Fibroblast of the aortic adventitia (primary cell): ENCODE measurements around the gene RRM2. TPM values are rescaled to one million over a fixed set of nuclear protein-coding genes. Genes with fewer than 3 reads are reported as not detected.

Experiments
- DNase-seq: peaks from one replicate; pipeline ENCODE4 v3.0.0-alpha.2; 2010; ENCODE audit warnings: low read depth
- H3K4me3 ChIP-seq: 2 replicates; pipeline ENCODE4 v1.5.1; 2011; ENCODE audit warnings: low read depth, mild to moderate bottlenecking, control low read depth, low read length, moderate library complexity
- CTCF ChIP-seq: IDR thresholded peaks from 2 replicates; pipeline ENCODE4 v1.5.1; 2011; ENCODE audit warnings: mild to moderate bottlenecking, low read length, control low read depth, inconsistent platforms; ENCODE audit not compliant: insufficient read depth
- total RNA-seq: library from RNA; depleted of rRNA; stranded (reverse); fragments of >200 nt; gene quantifications from 2 replicates; pipeline ENCODE4 v1.2.3, GENCODE V29; 2012; ENCODE audit warnings: low replicate concordance

The RRM2 gene
- 3.3 and 91.4 TPM in 2 replicates for total RNA-seq

GRCh38 chr2:10122500-10123280 is at the start of gene RRM2:
Gene RRM2 (plus strand): TSS chr2:10122739. CDS start chr2:10122799, 60 bp downstream.
- H3K4me3 ChIP-seq: peak within 1 kb of the TSS; percentile 78
- no peak for TF ChIP-seq CTCF
- DNase-seq: peak; percentile 85

- no peak for TF ChIP-seq CTCF
- H3K4me3 ChIP-seq: no peak overlapping the region
- no peak for DNase-seq
These were observed 48.8 kb upstream of the RRM2 start for GRCh38 chr2:10073706-10074105.

DNA sequence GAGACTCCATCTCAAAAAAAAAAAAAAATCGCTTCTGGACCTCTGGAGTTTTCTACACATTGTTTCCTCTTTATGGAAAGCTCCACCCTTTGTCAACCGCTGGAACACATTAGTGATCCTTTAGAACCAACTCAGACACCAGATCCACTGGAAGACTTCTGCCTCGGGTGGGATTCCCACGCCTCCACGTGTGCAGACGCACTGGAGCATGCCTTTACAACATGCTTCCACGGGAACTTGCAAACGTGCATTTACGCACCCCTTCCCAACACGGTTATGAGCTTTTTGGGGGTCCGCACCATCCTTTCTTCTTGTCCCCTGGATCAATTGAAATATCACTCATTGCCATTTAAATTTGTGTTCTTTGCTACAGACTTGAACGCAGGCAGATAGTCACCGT is 47.4 kb upstream of the RRM2 start:
- no peak for TF ChIP-seq CTCF
- no peak overlapping the region for H3K4me3 ChIP-seq
- DNase-seq: no peak

DNA sequence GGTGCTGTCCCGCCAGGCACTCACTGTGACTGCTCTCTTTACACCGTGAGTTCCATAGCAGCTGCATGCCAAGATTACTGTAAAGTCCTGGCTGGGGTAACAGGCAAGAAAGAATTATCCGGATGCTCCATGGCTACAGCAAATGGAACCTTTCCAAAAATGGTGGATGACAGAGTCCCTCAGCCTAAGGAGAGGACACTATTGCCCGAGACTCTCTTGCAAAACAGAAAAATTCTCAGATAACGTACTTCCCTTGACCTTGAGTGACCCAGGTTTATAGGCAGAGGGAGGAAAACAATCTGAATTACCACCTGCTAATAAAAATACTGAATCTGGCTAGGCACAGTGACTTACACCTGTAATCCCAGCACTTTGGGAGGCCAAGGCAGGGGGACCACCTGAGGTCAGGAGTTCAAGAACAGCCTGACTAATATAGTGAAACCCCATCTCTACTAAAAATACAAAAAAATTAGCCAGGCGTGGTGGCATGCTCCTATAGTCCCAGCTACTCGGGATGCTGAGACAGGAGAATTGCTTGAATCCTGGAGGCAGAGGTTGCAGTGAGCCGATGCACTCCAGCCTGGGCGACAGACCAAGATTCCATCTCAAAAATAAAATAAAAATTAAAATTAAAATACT is 46.8 kb upstream of the RRM2 start:
- H3K4me3 ChIP-seq: no peak overlapping the region
- TF ChIP-seq CTCF: no peak
- DNase-seq: no peak

DNA sequence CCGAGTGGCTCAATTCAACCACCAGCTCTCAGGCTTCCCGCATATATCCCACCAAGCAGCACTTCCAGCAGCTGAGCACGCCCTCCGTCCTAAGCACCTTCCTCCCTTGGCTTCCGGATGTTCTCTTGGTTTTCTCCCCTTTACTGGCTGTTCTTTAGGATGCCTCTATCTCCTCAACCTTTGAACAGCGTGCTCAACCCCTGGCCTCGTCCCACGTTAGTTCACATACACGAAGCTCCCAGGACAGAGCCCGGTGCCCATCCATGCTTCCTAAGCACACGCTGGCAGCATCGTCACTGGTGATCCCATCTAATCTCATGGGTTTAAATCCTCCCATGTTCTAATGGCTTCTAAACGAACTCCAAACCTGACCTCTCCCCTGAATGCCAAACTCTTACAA is 46.0 kb upstream of the RRM2 start:
- TF ChIP-seq CTCF: no peak
- no peak for DNase-seq
- H3K4me3 ChIP-seq: no peak overlapping the region

GRCh38 chr2:10076988-10077527 is 45.5 kb upstream of the RRM2 start:
- TF ChIP-seq CTCF: no peak
- no peak for DNase-seq
- no peak overlapping the region for H3K4me3 ChIP-seq
